Measurements from ENCODE around the gene POLR2L. TPM values are rescaled to one million over a fixed set of nuclear protein-coding genes. Genes with fewer than 3 reads are reported as not detected.
A peak's percentile ranks its signal among the peaks of the same experiment; 100 is the strongest.

POLR2L gene
- total RNA-seq, 1 experiment from 2014 or later = 113 TPM

GRCh38 chr11:804599-804964 lies 37.7 kb downstream of the POLR2L start:
- peak overlapping the region; percentile 78 for H3K4me3 ChIP-seq (ENCODE audit: low read length)
- H3K79me2 ChIP-seq (ENCODE audit: low read length) = peaks cover 18% of the 10 kb centered on the region

GRCh38 chr11:803770-804598 lies 38.3 kb downstream of the POLR2L start:
- Histone ChIP-seq H3K79me2 (ENCODE audit: low read length) (peaks cover 15% of the 10 kb centered on the region), H3K9me3 (ENCODE audit: low read length) (no peaks in the 10 kb centered on the region), H3K9ac (ENCODE audit: low read length) (peak overlapping the region; percentile 90), H3K27ac (ENCODE audit: low read length) (0 out of 2 replicates have a peak overlapping the region, but pooled peaks have one; percentile 63), H3K36me3 (ENCODE audit: insufficient read depth, low read length) (no peaks in the 10 kb centered on the region), H3K27me3 (ENCODE audit: low read length) (no peaks in the 10 kb centered on the region), H3K4me3 (ENCODE audit: low read length) (peak overlapping the region; percentile 78), H3K9me2 (replicated peaks; ENCODE audit: insufficient read depth, low read length) (no peaks in the 10 kb centered on the region), H2AFZ (ENCODE audit: low read length) (no peak overlapping the region), H3K4me2 (ENCODE audit: low read depth, low read length, poor library complexity, severe bottlenecking) (peak overlapping the region; percentile 86), H3K4me1 (ENCODE audit: low read length) (peaks cover 32% of the 10 kb centered on the region), H4K20me1 (ENCODE audit: insufficient read depth, low read depth, low read length) (no peaks in the 10 kb centered on the region)
- DNase-seq = peak; percentile 47

More at GRCh38 chr11:804599-804964, 37.7 kb downstream of the POLR2L start:
- no peaks in the 10 kb centered on the region for H3K9me2 ChIP-seq (replicated peaks; ENCODE audit: insufficient read depth, low read length)
- H3K27ac ChIP-seq (ENCODE audit: low read length) = peak overlapping the region; percentile 63; the same call in 1 of the 2 replicates
- H4K20me1 ChIP-seq (ENCODE audit: insufficient read depth, low read depth, low read length) = no peaks in the 10 kb centered on the region
- H3K36me3 ChIP-seq (ENCODE audit: insufficient read depth, low read length) = no peaks in the 10 kb centered on the region
- H3K4me1 ChIP-seq (ENCODE audit: low read length) = peaks cover 32% of the 10 kb centered on the region
- peak overlapping the region; percentile 90 for H3K9ac ChIP-seq (ENCODE audit: low read length)
- no peaks in the 10 kb centered on the region for H3K27me3 ChIP-seq (ENCODE audit: low read length)
- DNase-seq = no peak
- H2AFZ ChIP-seq (ENCODE audit: low read length) = no peak overlapping the region
- H3K4me2 ChIP-seq (ENCODE audit: low read depth, low read length, poor library complexity, severe bottlenecking) = peak overlapping the region; percentile 86
- no peaks in the 10 kb centered on the region for H3K9me3 ChIP-seq (ENCODE audit: low read length)

DNA sequence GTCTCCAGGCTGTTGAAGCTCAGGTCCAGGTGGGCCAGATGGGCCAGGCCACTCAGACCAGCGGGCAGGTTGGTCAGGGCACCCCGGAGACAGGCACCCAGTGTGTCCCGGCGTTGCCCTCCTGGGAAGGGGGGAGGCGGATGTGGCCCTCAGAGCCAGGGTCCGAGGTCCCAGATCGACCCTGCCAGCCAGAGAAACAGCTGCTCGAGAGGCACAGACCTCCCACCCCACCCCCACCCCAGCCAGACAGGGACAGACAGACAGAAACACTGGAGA lies 38.9 kb downstream of the POLR2L start:
- H3K27me3 ChIP-seq (ENCODE audit: low read length) = no peaks in the 10 kb centered on the region
- H2AFZ ChIP-seq (ENCODE audit: low read length) = no peak overlapping the region
- no peak overlapping the region for H3K4me3 ChIP-seq (ENCODE audit: low read length)
- H3K9me3 ChIP-seq (ENCODE audit: low read length) = no peaks in the 10 kb centered on the region
- no peaks in the 10 kb centered on the region for H4K20me1 ChIP-seq (ENCODE audit: insufficient read depth, low read depth, low read length)
- H3K36me3 ChIP-seq (ENCODE audit: insufficient read depth, low read length) = no peaks in the 10 kb centered on the region
- H3K79me2 ChIP-seq (ENCODE audit: low read length) = peaks cover 10% of the 10 kb centered on the region
- H3K4me2 ChIP-seq (ENCODE audit: low read depth, low read length, poor library complexity, severe bottlenecking) = peak overlapping the region; percentile 86
- no peak overlapping the region for H3K27ac ChIP-seq (ENCODE audit: low read length)
- no peaks in the 10 kb centered on the region for H3K9me2 ChIP-seq (replicated peaks; ENCODE audit: insufficient read depth, low read length)
- H3K9ac ChIP-seq (ENCODE audit: low read length) = no peak overlapping the region
- peaks cover 29% of the 10 kb centered on the region for H3K4me1 ChIP-seq (ENCODE audit: low read length)
- no peak for DNase-seq

GRCh38 chr11:802693-803466 lies 39.4 kb downstream of the POLR2L start:
- Histone ChIP-seq H3K27me3 (ENCODE audit: low read length) (no peaks in the 10 kb centered on the region), H3K36me3 (ENCODE audit: insufficient read depth, low read length) (no peaks in the 10 kb centered on the region), H3K4me3 (ENCODE audit: low read length) (no peak overlapping the region), H3K9me3 (ENCODE audit: low read length) (no peaks in the 10 kb centered on the region), H3K9ac (ENCODE audit: low read length) (no peak overlapping the region), H3K79me2 (ENCODE audit: low read length) (peaks cover 4% of the 10 kb centered on the region), H3K4me1 (ENCODE audit: low read length) (peaks cover 24% of the 10 kb centered on the region), H3K27ac (ENCODE audit: low read length) (no peak overlapping the region), H3K9me2 (replicated peaks; ENCODE audit: insufficient read depth, low read length) (no peaks in the 10 kb centered on the region), H4K20me1 (ENCODE audit: insufficient read depth, low read depth, low read length) (no peaks in the 10 kb centered on the region), H3K4me2 (ENCODE audit: low read depth, low read length, poor library complexity, severe bottlenecking) (no peak overlapping the region), H2AFZ (ENCODE audit: low read length) (no peak overlapping the region)
- no peak for DNase-seq

DNA sequence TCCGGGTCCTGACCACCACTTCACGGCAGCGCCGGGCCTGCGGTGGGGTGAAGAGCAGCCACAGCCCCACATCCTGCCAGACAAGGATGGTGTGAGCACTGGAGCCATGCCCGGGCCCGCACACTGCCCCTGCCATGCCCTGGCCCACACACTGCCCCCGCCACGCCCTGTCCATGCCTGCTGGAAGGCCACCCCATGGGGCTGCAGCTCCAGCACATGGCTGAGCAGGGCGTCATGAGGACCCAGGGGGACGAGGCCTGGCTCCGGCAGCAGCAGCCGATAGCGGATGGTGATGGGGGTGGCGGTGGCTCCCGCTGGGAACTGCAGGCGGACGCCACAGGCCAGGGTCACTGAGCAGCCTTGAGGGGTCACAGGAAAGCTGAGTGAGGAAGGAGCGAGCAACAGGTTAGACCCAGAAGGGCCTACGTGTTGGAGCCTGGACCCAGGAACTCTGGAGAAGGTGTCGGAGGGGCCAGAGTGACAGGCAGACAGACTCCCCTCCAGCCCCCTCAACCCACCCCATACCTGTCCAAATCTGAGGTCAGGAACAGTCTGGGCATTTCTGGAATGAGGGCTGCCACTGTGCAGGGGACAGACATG lies 40.2 kb downstream of the POLR2L start:
- H3K79me2 ChIP-seq (ENCODE audit: low read length) = no peaks in the 10 kb centered on the region

DNA sequence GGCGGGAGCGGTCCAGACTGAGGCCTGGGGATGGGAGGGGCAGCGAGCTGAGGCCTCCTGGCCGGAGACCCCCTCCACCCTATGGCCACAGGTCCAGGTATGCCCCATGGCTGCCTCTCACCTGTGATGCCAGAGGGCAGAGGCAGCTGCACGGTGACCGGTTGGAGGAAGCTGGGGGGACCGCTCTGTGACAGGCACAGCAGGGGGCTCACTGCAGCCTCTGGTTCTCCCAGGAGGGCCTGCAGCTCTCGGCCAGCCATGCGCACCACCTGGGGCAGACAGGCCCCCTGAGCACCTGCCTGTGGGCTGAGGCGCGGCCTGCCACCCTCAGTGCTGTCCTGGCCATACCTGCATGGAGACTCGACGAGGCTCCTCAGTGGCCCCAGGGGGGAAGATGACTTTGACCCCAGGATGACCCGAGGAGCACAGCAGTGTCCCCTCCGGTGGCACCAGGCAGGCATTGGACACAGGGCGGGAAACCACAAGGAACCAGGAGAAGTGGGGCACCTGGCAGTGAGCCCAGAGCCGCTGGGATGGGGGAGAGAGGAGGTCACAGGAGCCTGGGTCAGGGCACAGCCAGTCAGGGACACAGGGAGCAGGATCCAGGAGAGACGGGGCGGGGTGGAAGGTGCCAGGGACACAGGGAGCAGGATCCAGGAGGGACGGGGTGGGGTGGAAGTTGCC lies 41.1 kb downstream of the POLR2L start:
- Histone ChIP-seq H3K36me3 (ENCODE audit: insufficient read depth, low read length) (no peaks in the 10 kb centered on the region), H3K9ac (ENCODE audit: low read length) (no peak overlapping the region), H3K9me2 (replicated peaks; ENCODE audit: insufficient read depth, low read length) (no peaks in the 10 kb centered on the region), H4K20me1 (ENCODE audit: insufficient read depth, low read depth, low read length) (peaks cover 3% of the 10 kb centered on the region; the same call in 1 of the 2 replicates), H3K9me3 (ENCODE audit: low read length) (no peaks in the 10 kb centered on the region), H3K4me2 (ENCODE audit: low read depth, low read length, poor library complexity, severe bottlenecking) (no peak overlapping the region), H3K27me3 (ENCODE audit: low read length) (no peaks in the 10 kb centered on the region), H3K27ac (ENCODE audit: low read length) (no peak overlapping the region), H3K79me2 (ENCODE audit: low read length) (peaks cover 8% of the 10 kb centered on the region), H2AFZ (ENCODE audit: low read length) (no peak overlapping the region), H3K4me3 (ENCODE audit: low read length) (no peak overlapping the region), H3K4me1 (ENCODE audit: low read length) (peaks cover 28% of the 10 kb centered on the region)
- DNase-seq = no peak

More for the DNA sequence above, 40.2 kb downstream of the POLR2L start:
- no peak overlapping the region for H3K4me3 ChIP-seq (ENCODE audit: low read length)
- no peak overlapping the region for H2AFZ ChIP-seq (ENCODE audit: low read length)
- no peaks in the 10 kb centered on the region for H3K36me3 ChIP-seq (ENCODE audit: insufficient read depth, low read length)
- H3K9me2 ChIP-seq (replicated peaks; ENCODE audit: insufficient read depth, low read length) = no peaks in the 10 kb centered on the region
- no peaks in the 10 kb centered on the region for H3K9me3 ChIP-seq (ENCODE audit: low read length)
- H3K27me3 ChIP-seq (ENCODE audit: low read length) = no peaks in the 10 kb centered on the region
- no peak overlapping the region for H3K27ac ChIP-seq (ENCODE audit: low read length)
- no peak for DNase-seq
- H4K20me1 ChIP-seq (ENCODE audit: insufficient read depth, low read depth, low read length) = no peaks in the 10 kb centered on the region
- H3K4me2 ChIP-seq (ENCODE audit: low read depth, low read length, poor library complexity, severe bottlenecking) = no peak overlapping the region
- peaks cover 21% of the 10 kb centered on the region for H3K4me1 ChIP-seq (ENCODE audit: low read length)
- H3K9ac ChIP-seq (ENCODE audit: low read length) = no peak overlapping the region

DNA sequence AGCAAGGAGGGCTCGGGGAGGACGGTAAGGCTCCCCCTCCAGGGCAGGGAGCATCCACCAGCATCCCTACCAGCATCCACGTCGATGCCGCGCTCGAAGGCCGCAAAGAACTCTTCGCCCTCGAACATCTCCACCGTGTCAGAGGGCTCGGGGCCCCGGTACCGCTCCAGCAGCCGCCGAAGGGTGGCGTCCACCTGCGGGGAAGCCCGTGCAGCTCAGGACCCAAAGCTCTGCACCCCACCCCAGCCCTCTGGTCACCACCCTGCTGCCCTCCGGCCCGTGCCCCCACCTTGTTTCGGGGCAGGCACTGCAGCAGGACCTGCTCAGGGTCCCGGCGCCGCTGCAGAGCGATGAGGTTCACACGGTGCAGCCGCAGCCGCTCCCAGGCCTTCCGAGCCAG lies 41.9 kb downstream of the POLR2L start:
- Histone ChIP-seq H3K9me2 (replicated peaks; ENCODE audit: insufficient read depth, low read length) (no peaks in the 10 kb centered on the region), H3K9ac (ENCODE audit: low read length) (no peak overlapping the region), H3K4me3 (ENCODE audit: low read length) (no peak overlapping the region), H3K4me2 (ENCODE audit: low read depth, low read length, poor library complexity, severe bottlenecking) (no peak overlapping the region), H2AFZ (ENCODE audit: low read length) (no peak overlapping the region), H3K36me3 (ENCODE audit: insufficient read depth, low read length) (no peaks in the 10 kb centered on the region), H3K27ac (ENCODE audit: low read length) (no peak overlapping the region), H3K9me3 (ENCODE audit: low read length) (no peaks in the 10 kb centered on the region), H3K27me3 (ENCODE audit: low read length) (no peaks in the 10 kb centered on the region), H3K79me2 (ENCODE audit: low read length) (peaks cover 13% of the 10 kb centered on the region), H4K20me1 (ENCODE audit: insufficient read depth, low read depth, low read length) (peaks cover 6% of the 10 kb centered on the region; the same call in 1 of the 2 replicates), H3K4me1 (ENCODE audit: low read length) (peaks cover 28% of the 10 kb centered on the region)
- no peak for DNase-seq

Measured in Karpas-422 (cell line).